GM21737 (cell line): ENCODE data around the gene C2CD3.
A peak's percentile ranks its signal among the peaks of the same experiment; 100 is the strongest.
"Not testable (repeated sequence)": the region's sequence is repeated elsewhere in the genome, so short reads cannot be mapped to it uniquely, and the experiment has no call there.

Experiments
- ATAC-seq: cut with Tn5 transposase; IDR thresholded peaks from one replicate; pipeline ENCODE4 v1.9.1; 2021; ENCODE audit warnings: mild to moderate bottlenecking, moderate library complexity; ENCODE audit not compliant: unreplicated experiment

Gene C2CD3

GRCh38 chr11:73988227-73988626 is 182.6 kb downstream of the C2CD3 start:
- ATAC-seq = no peak

- ATAC-seq = not testable (repeated sequence)
These were observed 185.1 kb downstream of the C2CD3 start for GRCh38 chr11:73985661-73986060.

- ATAC-seq = no peak
These were observed 186.9 kb downstream of the C2CD3 start for GRCh38 chr11:73983741-73984538.

GRCh38 chr11:73982990-73983740 is 187.6 kb downstream of the C2CD3 start:
- ATAC-seq = peak; percentile 70

- peak; percentile 45 for ATAC-seq
These were observed 188.2 kb downstream of the C2CD3 start, which contains the start of gene UCP2 for GRCh38 chr11:73982595-73982989. Gene UCP2 (minus strand): TSS chr11:73982843. CDS start chr11:73978378, 4,465 bp downstream.

GRCh38 chr11:73981051-73981805 is 189.6 kb downstream of the C2CD3 start:
- no peak for ATAC-seq

GRCh38 chr11:73980001-73980961 is 190.5 kb downstream of the C2CD3 start:
- peak; percentile 42 for ATAC-seq

GRCh38 chr11:73978576-73979086 is 192.2 kb downstream of the C2CD3 start:
- no peak for ATAC-seq

GRCh38 chr11:73977856-73978519 is 192.8 kb downstream of the C2CD3 start:
- ATAC-seq = no peak

GRCh38 chr11:73976451-73977151 is 194.2 kb downstream of the C2CD3 start:
- no peak for ATAC-seq

GRCh38 chr11:73975479-73975757 is 195.4 kb downstream of the C2CD3 start:
- ATAC-seq = no peak

- ATAC-seq = no peak
These were observed 196.0 kb downstream of the C2CD3 start for GRCh38 chr11:73974604-73975478.

GRCh38 chr11:73972620-73973449 is 198.0 kb downstream of the C2CD3 start:
- ATAC-seq = no peak

GRCh38 chr11:73972187-73972586 is 198.6 kb downstream of the C2CD3 start:
- ATAC-seq = no peak

- ATAC-seq = no peak
These were observed 199.6 kb downstream of the C2CD3 start for GRCh38 chr11:73971175-73971719.

GRCh38 chr11:73969991-73970800 is 200.6 kb downstream of the C2CD3 start:
- no peak for ATAC-seq
